ENCODE results near the gene COMMD4. TPM values are rescaled to one million over a fixed set of nuclear protein-coding genes. Genes with fewer than 3 reads are reported as not detected.

The COMMD4 gene
- 182 to 209 TPM (median 189 TPM) in 5 replicates for total RNA-seq (2022; extraction: Qiagen RNA extraction)

DNA sequence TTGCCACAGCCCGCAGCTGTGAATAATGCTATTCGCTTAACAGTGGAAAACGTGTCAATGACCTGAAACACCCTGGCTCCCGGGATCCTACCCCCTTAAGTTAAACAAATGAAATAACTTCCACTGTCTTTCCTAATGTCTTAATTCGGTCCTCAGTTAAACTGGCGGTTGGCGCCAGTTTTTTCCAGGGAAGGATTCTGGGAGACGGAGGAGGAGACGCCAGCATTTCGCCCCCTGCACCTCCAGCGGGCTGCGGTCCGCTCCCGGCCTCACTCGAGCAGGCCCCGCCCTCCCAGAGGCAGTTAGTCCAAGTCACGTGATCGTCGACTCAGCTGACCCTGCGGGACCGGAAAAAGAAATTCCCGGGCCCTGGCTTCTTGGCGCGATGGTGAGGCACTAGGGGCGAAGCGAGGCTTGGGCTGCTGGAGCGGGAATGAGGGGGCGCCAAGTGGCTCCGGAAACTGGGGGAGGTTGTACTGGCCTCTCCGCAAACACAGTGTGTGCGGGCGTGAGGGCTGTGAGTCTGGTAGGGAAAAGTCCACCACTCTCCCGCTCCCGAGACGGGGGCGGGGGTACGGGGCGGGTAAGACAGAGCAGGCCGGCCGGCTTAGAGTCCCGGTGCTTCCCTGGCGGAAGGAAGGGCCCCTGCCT, at the start of gene COMMD4:
COMMD4 (plus strand) TSS at position 359 of the 651 bp plus-strand sequence; CDS start at position 386, 27 bp downstream.

GRCh38 chr15:75346796-75347221, 10.9 kb downstream of the COMMD4 start, which contains the start of gene NEIL1:
TSS of gene NEIL1 (plus strand) at chr15:75347039. CDS start at chr15:75348906, 1,867 bp downstream.

DNA sequence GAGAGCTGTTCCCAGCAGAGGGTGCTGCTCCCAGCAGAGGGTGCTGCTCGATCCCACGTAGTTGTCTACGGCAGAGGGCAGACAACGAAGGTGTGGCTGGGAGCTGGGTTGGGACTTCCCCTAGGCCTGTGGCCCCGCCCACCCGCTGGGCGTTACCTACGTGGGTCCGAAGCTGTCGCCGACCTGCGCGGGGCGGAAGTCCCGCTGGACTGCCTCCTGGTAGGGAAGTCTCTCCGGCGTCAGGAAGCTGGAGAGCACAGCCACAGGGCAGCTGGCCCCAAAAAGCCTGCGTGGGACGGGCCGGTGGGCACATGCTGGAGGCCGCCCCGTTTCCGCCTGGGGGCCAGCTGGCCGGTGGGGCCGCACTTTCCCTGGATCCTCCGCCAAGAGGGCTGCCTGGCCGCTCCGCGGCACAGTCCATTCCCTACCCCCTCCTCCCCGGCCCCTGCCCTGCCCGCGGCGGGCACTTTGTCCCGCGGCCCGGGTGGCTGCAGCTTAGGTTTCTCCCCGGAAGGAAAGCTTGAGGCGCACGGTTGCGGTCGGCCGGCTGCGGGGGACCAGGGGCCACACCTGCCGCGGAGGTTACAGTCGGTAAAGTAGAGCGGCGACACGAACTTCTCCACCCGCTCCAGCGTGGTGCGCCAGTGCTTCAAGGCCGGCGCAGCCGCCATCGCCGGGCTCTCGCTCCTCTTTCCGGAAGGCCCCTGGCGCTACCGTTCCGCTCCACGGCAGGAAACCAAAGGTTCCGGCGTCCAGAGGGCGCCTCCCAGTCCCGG, 32.2 kb downstream of the COMMD4 start, which contains the start of gene MAN2C1:
MAN2C1 (minus strand) TSS at position 695 of the 776 bp plus-strand sequence; CDS start at position 671, 24 bp downstream.

Other genes starting within 250 kb of the COMMD4 start
- gene C15orf39, start 134.2 kb upstream of the COMMD4 start, total RNA-seq (2022; extraction: Qiagen RNA extraction): 27.8 to 36.6 TPM (median 33.9 TPM) in 5 replicates
- gene GOLGA6C, start 77.7 kb upstream of the COMMD4 start, total RNA-seq (2022; extraction: Qiagen RNA extraction): not detected in 5 replicates
- gene GOLGA6D, start 53.2 kb upstream of the COMMD4 start, total RNA-seq (2022; extraction: Qiagen RNA extraction): 0.02 to 0.03 TPM in 2 of 5 replicates, not detected in the others
- 1.4 to 3.8 TPM (median 3.0 TPM) in 5 replicates for gene NEIL1, start 11.0 kb downstream of the COMMD4 start, total RNA-seq (2022; extraction: Qiagen RNA extraction)
- 59.1 to 81.3 TPM (median 67.6 TPM) in 5 replicates for gene MAN2C1, start 32.5 kb downstream of the COMMD4 start, total RNA-seq (2022; extraction: Qiagen RNA extraction)
- 24.9 to 32.7 TPM (median 29.7 TPM) in 5 replicates for gene SIN3A, start 115.6 kb downstream of the COMMD4 start, total RNA-seq (2022; extraction: Qiagen RNA extraction)
- 38.4 to 54.7 TPM (median 47.4 TPM) in 5 replicates for gene PTPN9, start 243.3 kb downstream of the COMMD4 start, total RNA-seq (2022; extraction: Qiagen RNA extraction)

All from A549 treated with AZD2906 at 1 μM for 4 hours (cell line).